ENCODE measurements around the gene ATAD5.
A peak's percentile ranks its signal among the peaks of the same experiment; 100 is the strongest.
"Not testable (repeated sequence)": the region's sequence is repeated elsewhere in the genome, so short reads cannot be mapped to it uniquely, and the experiment has no call there.

ATAD5 gene

DNA sequence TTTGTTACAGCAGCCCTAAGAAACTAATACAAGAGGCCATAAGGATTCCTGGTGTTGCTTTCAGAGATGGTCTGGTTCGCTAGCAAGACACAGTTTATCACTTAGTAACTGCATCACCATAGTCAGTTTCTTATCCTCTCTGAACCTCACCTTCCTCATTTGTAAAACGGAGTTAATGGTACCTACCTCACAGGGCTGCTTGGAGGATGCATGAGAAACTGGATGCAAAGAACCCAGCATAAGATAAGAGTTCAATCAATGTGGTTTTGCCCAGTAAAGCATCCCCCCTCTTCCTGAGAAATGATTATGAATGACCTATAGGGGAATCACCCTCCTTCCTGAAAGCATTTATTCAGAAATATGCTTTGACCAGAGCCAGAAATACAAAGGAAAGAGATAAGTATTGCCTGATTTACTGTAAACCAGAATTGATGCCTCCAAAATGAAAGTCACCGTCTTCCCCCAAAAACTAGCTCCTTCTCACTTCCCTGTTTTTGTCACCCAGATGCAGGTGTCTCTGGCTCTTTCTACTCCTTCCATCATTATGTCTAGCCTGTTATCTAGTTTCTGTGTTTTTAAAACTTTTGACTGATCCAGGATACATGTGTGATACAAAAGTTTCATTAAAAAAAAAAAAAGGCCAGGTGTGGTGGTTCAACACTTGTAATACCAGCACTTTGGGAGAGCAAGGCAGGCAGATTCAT, 77.1 kb downstream of the ATAD5 start:
- no peaks in the 10 kb centered on the region for H3K9me2 ChIP-seq (replicated peaks; ENCODE audit: control insufficient read depth, low read length)
- no peak overlapping the region for H3K27ac ChIP-seq (ENCODE audit: low read depth, low read length)
- H3F3A ChIP-seq (ENCODE audit: control insufficient read depth, insufficient read depth), result peaks cover 3% of the 10 kb centered on the region; the same call in 1 of the 2 replicates
- H3K4me3 ChIP-seq (ENCODE audit: low read length), result no peak overlapping the region
- H3K36me3 ChIP-seq (ENCODE audit: control insufficient read depth, low read length), result peaks cover 12% of the 10 kb centered on the region
- H3K9me3 ChIP-seq (ENCODE audit: control insufficient read depth, insufficient read depth, low read length), result no peaks in the 10 kb centered on the region
- H4K20me1 ChIP-seq (ENCODE audit: control insufficient read depth, insufficient read depth, low read depth, low read length), result no peaks in the 10 kb centered on the region
- peaks cover 30% of the 10 kb centered on the region for H3K4me1 ChIP-seq (ENCODE audit: control insufficient read depth, low read length)
- no peaks in the 10 kb centered on the region for H3K27me3 ChIP-seq (ENCODE audit: control insufficient read depth, low read length)
- no peak for TF ChIP-seq EZH2phosphoT487 (IDR thresholded peaks at IDR 0.05; ENCODE audit: borderline replicate concordance, low read length)
- TF ChIP-seq, protein P1, sequence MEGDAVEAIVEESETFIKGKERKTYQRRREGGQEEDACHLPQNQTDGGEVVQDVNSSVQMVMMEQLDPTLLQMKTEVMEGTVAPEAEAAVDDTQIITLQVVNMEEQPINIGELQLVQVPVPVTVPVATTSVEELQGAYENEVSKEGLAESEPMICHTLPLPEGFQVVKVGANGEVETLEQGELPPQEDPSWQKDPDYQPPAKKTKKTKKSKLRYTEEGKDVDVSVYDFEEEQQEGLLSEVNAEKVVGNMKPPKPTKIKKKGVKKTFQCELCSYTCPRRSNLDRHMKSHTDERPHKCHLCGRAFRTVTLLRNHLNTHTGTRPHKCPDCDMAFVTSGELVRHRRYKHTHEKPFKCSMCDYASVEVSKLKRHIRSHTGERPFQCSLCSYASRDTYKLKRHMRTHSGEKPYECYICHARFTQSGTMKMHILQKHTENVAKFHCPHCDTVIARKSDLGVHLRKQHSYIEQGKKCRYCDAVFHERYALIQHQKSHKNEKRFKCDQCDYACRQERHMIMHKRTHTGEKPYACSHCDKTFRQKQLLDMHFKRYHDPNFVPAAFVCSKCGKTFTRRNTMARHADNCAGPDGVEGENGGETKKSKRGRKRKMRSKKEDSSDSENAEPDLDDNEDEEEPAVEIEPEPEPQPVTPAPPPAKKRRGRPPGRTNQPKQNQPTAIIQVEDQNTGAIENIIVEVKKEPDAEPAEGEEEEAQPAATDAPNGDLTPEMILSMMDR (IDR thresholded peaks at IDR 0.05; ENCODE audit: low read depth, low read length, poor library complexity, severe bottlenecking), result no peak
- peak overlapping the region; percentile 4; the same call in 1 of the 2 replicates for H3K4me2 ChIP-seq (ENCODE audit: low read length)
- peaks cover 36% of the 10 kb centered on the region for H3K79me2 ChIP-seq (ENCODE audit: control insufficient read depth, low read length)

DNA sequence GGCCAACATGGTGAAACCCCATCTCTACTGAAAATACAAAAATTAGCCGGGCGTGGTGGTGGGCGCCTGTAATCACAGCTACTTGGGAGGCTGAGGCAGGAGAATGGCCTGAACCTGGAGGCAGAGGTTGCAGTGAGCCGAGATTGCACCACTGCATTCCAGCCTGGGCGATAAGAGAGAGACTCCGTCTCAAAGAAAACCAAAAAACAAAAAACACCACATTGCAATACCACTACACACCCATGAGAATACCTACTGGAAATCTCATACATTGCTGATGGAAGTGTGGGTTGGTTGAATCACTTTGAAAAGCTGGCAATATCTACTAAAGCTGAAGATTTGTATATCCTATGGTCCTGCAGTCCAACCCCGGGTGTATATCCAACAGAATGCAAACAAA, 78.4 kb downstream of the ATAD5 start:
- not testable (repeated sequence) for H3K9me2 ChIP-seq (replicated peaks; ENCODE audit: control insufficient read depth, low read length); H3K4me2 ChIP-seq (ENCODE audit: low read length); H3K27me3 ChIP-seq (ENCODE audit: control insufficient read depth, low read length); H3K4me3 ChIP-seq (ENCODE audit: low read length); H3K27ac ChIP-seq (ENCODE audit: low read depth, low read length); H3F3A ChIP-seq (ENCODE audit: control insufficient read depth, insufficient read depth); H4K20me1 ChIP-seq (ENCODE audit: control insufficient read depth, insufficient read depth, low read depth, low read length); H3K9me3 ChIP-seq (ENCODE audit: control insufficient read depth, insufficient read depth, low read length); H3K36me3 ChIP-seq (ENCODE audit: control insufficient read depth, low read length)
- Histone ChIP-seq H3K4me1 (ENCODE audit: control insufficient read depth, low read length) (peaks cover 27% of the 10 kb centered on the region), H3K79me2 (ENCODE audit: control insufficient read depth, low read length) (peaks cover 24% of the 10 kb centered on the region)

DNA sequence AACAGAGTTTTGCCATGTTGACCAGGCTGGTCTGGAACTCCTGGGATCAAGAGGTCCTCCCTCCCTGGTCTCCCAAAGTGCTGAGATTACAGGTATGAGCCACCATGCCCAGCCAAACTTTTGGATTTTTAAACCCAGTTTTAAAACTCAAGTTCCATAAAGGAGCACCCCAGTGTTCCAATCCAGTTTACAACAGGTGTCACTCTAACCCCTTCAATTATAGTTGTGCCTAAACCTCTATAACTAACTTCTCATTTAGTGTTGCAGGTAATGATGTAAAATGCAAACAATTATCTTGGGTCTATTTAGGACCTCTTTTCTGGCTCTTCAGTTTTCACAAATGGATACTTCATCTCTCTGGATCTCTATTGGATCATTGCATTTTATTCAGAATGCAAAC, 82.2 kb downstream of the ATAD5 start:
- no peak for TF ChIP-seq EZH2phosphoT487 (IDR thresholded peaks at IDR 0.05; ENCODE audit: borderline replicate concordance, low read length)
- TF ChIP-seq, protein P1 (IDR thresholded peaks at IDR 0.05; ENCODE audit: low read depth, low read length, poor library complexity, severe bottlenecking), result peak; percentile 13
- no peak overlapping the region for H3K27ac ChIP-seq (ENCODE audit: low read depth, low read length)
- H3K9me3 ChIP-seq (ENCODE audit: control insufficient read depth, insufficient read depth, low read length), result no peaks in the 10 kb centered on the region
- no peaks in the 10 kb centered on the region for H4K20me1 ChIP-seq (ENCODE audit: control insufficient read depth, insufficient read depth, low read depth, low read length)
- peaks cover 4% of the 10 kb centered on the region for H3K4me1 ChIP-seq (ENCODE audit: control insufficient read depth, low read length)
- H3K4me3 ChIP-seq (ENCODE audit: low read length), result no peak overlapping the region
- H3K4me2 ChIP-seq (ENCODE audit: low read length), result no peak overlapping the region
- no peaks in the 10 kb centered on the region for H3K36me3 ChIP-seq (ENCODE audit: control insufficient read depth, low read length)
- no peaks in the 10 kb centered on the region; the same call in 1 of the 2 replicates for H3K27me3 ChIP-seq (ENCODE audit: control insufficient read depth, low read length)
- H3F3A ChIP-seq (ENCODE audit: control insufficient read depth, insufficient read depth), result no peaks in the 10 kb centered on the region; the same call in 1 of the 2 replicates
- no peaks in the 10 kb centered on the region for H3K9me2 ChIP-seq (replicated peaks; ENCODE audit: control insufficient read depth, low read length)
- no peaks in the 10 kb centered on the region for H3K79me2 ChIP-seq (ENCODE audit: control insufficient read depth, low read length)

DNA sequence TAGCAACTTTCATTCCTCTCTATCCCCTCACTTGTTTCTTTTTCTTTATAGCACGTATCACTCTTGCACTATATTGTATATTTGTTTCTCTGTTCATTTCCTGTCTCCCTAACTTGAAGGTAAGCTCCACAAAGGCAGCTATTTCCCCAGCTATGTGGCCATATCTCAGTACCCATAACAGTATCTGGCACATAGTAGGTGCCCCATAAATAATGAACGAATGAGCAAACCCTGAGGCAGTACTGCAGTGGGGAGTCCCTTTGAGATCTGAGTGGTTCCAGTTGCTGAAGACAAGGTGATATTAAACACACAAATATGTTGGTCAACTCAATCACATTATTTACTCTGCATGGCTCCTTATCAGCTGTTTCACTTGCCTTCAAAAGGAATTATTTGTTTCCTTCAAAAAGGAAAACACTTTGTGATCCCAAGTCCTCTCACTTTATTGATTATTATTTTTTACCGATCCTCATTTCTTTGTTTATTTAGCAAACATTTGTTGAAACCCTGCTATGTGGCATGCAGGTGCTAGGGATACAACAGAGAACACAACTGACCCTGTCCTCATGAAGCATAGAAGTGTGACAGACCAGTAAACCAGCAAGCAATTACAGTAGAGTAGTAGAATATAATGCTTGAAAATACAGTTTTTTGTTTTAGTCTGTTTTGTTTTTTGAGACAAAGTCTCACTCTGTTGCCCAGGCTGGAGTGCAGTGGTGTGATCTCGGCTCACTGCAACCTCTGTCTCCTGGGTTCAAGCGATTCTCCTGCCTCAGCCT, 84.3 kb downstream of the ATAD5 start:
- no peaks in the 10 kb centered on the region for H3K9me2 ChIP-seq (replicated peaks; ENCODE audit: control insufficient read depth, low read length)
- TF ChIP-seq EZH2phosphoT487 (IDR thresholded peaks at IDR 0.05; ENCODE audit: borderline replicate concordance, low read length), result no peak
- TF ChIP-seq, protein P1 (IDR thresholded peaks at IDR 0.05; ENCODE audit: low read depth, low read length, poor library complexity, severe bottlenecking), result no peak
- no peak overlapping the region for H3K4me3 ChIP-seq (ENCODE audit: low read length)
- H3K36me3 ChIP-seq (ENCODE audit: control insufficient read depth, low read length), result no peaks in the 10 kb centered on the region
- no peaks in the 10 kb centered on the region for H3K79me2 ChIP-seq (ENCODE audit: control insufficient read depth, low read length)
- peaks cover 4% of the 10 kb centered on the region for H3K4me1 ChIP-seq (ENCODE audit: control insufficient read depth, low read length)
- H3K4me2 ChIP-seq (ENCODE audit: low read length), result no peak overlapping the region
- no peaks in the 10 kb centered on the region for H4K20me1 ChIP-seq (ENCODE audit: control insufficient read depth, insufficient read depth, low read depth, low read length)
- H3K27me3 ChIP-seq (ENCODE audit: control insufficient read depth, low read length), result peaks cover 1% of the 10 kb centered on the region
- H3K27ac ChIP-seq (ENCODE audit: low read depth, low read length), result no peak overlapping the region
- H3K9me3 ChIP-seq (ENCODE audit: control insufficient read depth, insufficient read depth, low read length), result no peaks in the 10 kb centered on the region
- no peaks in the 10 kb centered on the region for H3F3A ChIP-seq (ENCODE audit: control insufficient read depth, insufficient read depth)

Measured in DOHH2 (cell line).